HepG2 (cell line): ENCODE data around the gene MYADML2. TPM values are rescaled to one million over a fixed set of nuclear protein-coding genes. Genes with fewer than 3 reads are reported as not detected.

Experiments
- ATAC-seq: fragments of 200-7000 bp; cut with Tn5 transposase; 3 replicates; pipeline ENCODE4 v1.9.1; 2020; ENCODE audit warnings: mild to moderate bottlenecking, moderate library complexity
- BruUV-seq: library from RNA; stranded (reverse); fragments of 400-500 nt; replicated peaks from 2 replicates; lab custom pipeline; 2021; lab: Mats Ljungman, UMichigan
- CTCF ChIA-PET: fragments of 300-600 bp; formaldehyde crosslinking; extraction: SDS; loops from one replicate; lab custom pipeline; 2021; ENCODE audit warnings: low total read pairs, inconsistent platforms, low intra/inter-chr PET ratio; lab: Yijun Ruan, JAX
- POLR2A ChIA-PET: fragments of 350-600 bp; sonication (Branson Sonifier 250); formaldehyde crosslinking; loops from one replicate; lab custom pipeline; 2020; ENCODE audit warnings: antibody characterized with exemption, inconsistent platforms; lab: Yijun Ruan, JAX
- DNase-seq: peaks from one replicate; pipeline ENCODE4 v3.0.0-alpha.2; 2015; ENCODE audit warnings: low spot score
- FAIRE-seq: peaks from 3 replicates; lab custom pipeline; 2011; peaks lifted over from hg19 to GRCh38; lab: Jason Lieb, UNC
- H2AFZ ChIP-seq: one replicate; pipeline ENCODE4 v1.6.1; 2011; ENCODE audit warnings: low read length, inconsistent platforms
- H3K27ac ChIP-seq: fragments of 300-600 bp; 3 replicates; pipeline ENCODE4 v1.8.0; 2011; ENCODE audit warnings: mixed run types, mild to moderate bottlenecking, mixed read lengths, low read length, inconsistent platforms; ENCODE audit not compliant: insufficient read depth; ENCODE audit errors: extremely low read length
- H3K27me3 ChIP-seq, 2 experiments: fragments of 200-600 bp in 1 of 2; 2 replicates in 1 of 2; 3 replicates in 1 of 2; pipeline versions ENCODE4 v1.6.0 to v1.8.0; 2011; ENCODE audit warnings: low read length in 2 of 2, mild to moderate bottlenecking in 2 of 2, moderate library complexity in 2 of 2, inconsistent platforms in 1 of 2; ENCODE audit not compliant: insufficient read depth in 2 of 2, control insufficient read depth in 1 of 2
- H3K36me3 ChIP-seq, 2 experiments: fragments of 200-600 bp in 1 of 2; replicated peaks in 1 of 2; 2 replicates in 1 of 2; 3 replicates in 1 of 2; pipeline versions ENCODE4 v1.5.1 to v1.8.0; 2011; ENCODE audit warnings: low read length in 2 of 2, inconsistent platforms in 1 of 2; ENCODE audit not compliant: insufficient read depth in 2 of 2, control insufficient read depth in 1 of 2
- H3K4me1 ChIP-seq: 2 replicates; pipeline ENCODE4 v1.5.1; 2012; ENCODE audit warnings: low read length, inconsistent platforms; ENCODE audit not compliant: insufficient read depth
- H3K4me2 ChIP-seq: 2 replicates; pipeline ENCODE4 v1.6.0; 2011; ENCODE audit warnings: low read depth, low read length, inconsistent platforms
- H3K4me3 ChIP-seq, 3 experiments: fragments of 200-600 bp in 1 of 3; sonication (generic), shearing (Covaris generic) in 1 of 3; replicated peaks in 1 of 3; 2 replicates each; pipeline ENCODE4 v1.5.1; 2011 to 2016; ENCODE audit warnings: low read length in 3 of 3, inconsistent platforms in 2 of 3, low read depth in 2 of 3, mild to moderate bottlenecking in 2 of 3, control low read depth in 1 of 3, mixed read lengths in 1 of 3; ENCODE audit not compliant: insufficient read depth in 1 of 3
- H3K79me2 ChIP-seq: one replicate; pipeline ENCODE4 v1.6.1; 2011; ENCODE audit warnings: low read length, inconsistent platforms; ENCODE audit not compliant: insufficient read depth
- H3K9ac ChIP-seq: 2 replicates; pipeline ENCODE4 v1.6.0; 2011; ENCODE audit warnings: mild to moderate bottlenecking, low read depth, low read length, inconsistent platforms; ENCODE audit not compliant: insufficient read depth
- H3K9me3 ChIP-seq: 2 replicates; pipeline ENCODE4 v1.5.1; 2012; ENCODE audit warnings: mild to moderate bottlenecking, low read length
- H4K20me1 ChIP-seq: 2 replicates; pipeline ENCODE4 v1.6.0; 2011; ENCODE audit warnings: inconsistent platforms, mild to moderate bottlenecking, low read length, moderate library complexity; ENCODE audit not compliant: insufficient read depth
- ESRRA ChIP-seq: sonication (generic); formaldehyde crosslinking; IDR thresholded peaks from 2 replicates; pipeline ENCODE4 v1.5.1; 2020; ENCODE audit warnings: mild to moderate bottlenecking, low read depth, missing genetic modification reagents
- HNRNPLL ChIP-seq: fragments of 200-400 bp; formaldehyde crosslinking; IDR thresholded peaks from 2 replicates; pipeline ENCODE4 v1.6.1; 2017; ENCODE audit warnings: mild to moderate bottlenecking, low read depth, low read length; ENCODE audit not compliant: poor library complexity, severe bottlenecking
- LCORL ChIP-seq, 2 experiments: fragments of 450-650 bp in 1 of 2; sonication (generic) in 1 of 2; formaldehyde crosslinking in 1 of 2; IDR thresholded peaks; 2 replicates each; pipeline versions ENCODE4 v1.5.0 to v1.6.1; 2017 to 2020; ENCODE audit warnings: antibody characterized with exemption in 1 of 2, missing genetic modification reagents in 1 of 2
- MAZ ChIP-seq, 2 experiments: sonication (generic) in 1 of 2; formaldehyde crosslinking in 1 of 2; IDR thresholded peaks; 2 replicates each; pipeline versions ENCODE4 v1.5.0 to v1.6.1; 2012 to 2020; ENCODE audit warnings: low read depth in 2 of 2, mild to moderate bottlenecking in 2 of 2, borderline replicate concordance in 1 of 2, improper control_type of control experiment in 1 of 2, low read length in 1 of 2, missing genetic modification reagents in 1 of 2, moderate library complexity in 1 of 2
- NCOR1 ChIP-seq: fragments of 200-600 bp; sonication (generic); IDR thresholded peaks from 2 replicates; pipeline ENCODE4 v1.7.0; 2017; ENCODE audit warnings: antibody characterized with exemption, low read length, borderline replicate concordance
- PAX8 ChIP-seq: sonication (generic); formaldehyde crosslinking; IDR thresholded peaks from 2 replicates; pipeline ENCODE4 v1.8.0; 2022; ENCODE audit warnings: mild to moderate bottlenecking, missing genetic modification reagents, borderline replicate concordance
- POLR2G ChIP-seq: fragments of 200-400 bp; formaldehyde crosslinking; IDR thresholded peaks from 2 replicates; pipeline ENCODE4 v1.6.1; 2018; ENCODE audit warnings: mild to moderate bottlenecking, low read depth, low read length, moderate library complexity
- SKI ChIP-seq: fragments of 450-650 bp; IDR thresholded peaks from one replicate; pipeline ENCODE4 v1.6.1; 2018; ENCODE audit warnings: mild to moderate bottlenecking; ENCODE audit not compliant: partially characterized antibody
- ZFP90 ChIP-seq: sonication (generic); formaldehyde crosslinking; IDR thresholded peaks from 2 replicates; pipeline ENCODE4 v1.8.0; 2022; ENCODE audit warnings: missing genetic modification reagents, mild to moderate bottlenecking, inconsistent platforms, borderline replicate concordance
- ZNF326 ChIP-seq: sonication (generic); formaldehyde crosslinking; IDR thresholded peaks from 2 replicates; pipeline ENCODE4 v1.4.0; 2020; ENCODE audit warnings: missing genetic modification reagents, borderline replicate concordance
- ZNF331 ChIP-seq: sonication (generic); formaldehyde crosslinking; IDR thresholded peaks from 2 replicates; pipeline ENCODE4 v1.4.0; 2020; ENCODE audit warnings: missing genetic modification reagents
- ZNF33B ChIP-seq: sonication (generic); formaldehyde crosslinking; IDR thresholded peaks from 2 replicates; pipeline ENCODE4 v1.5.1; 2020; ENCODE audit warnings: mild to moderate bottlenecking, missing genetic modification reagents
- ZNF598 ChIP-seq: sonication (generic); formaldehyde crosslinking; IDR thresholded peaks from 2 replicates; pipeline ENCODE4 v1.5.1; 2020; ENCODE audit warnings: mild to moderate bottlenecking, missing genetic modification reagents, borderline replicate concordance
- ZNF883 ChIP-seq: sonication (generic); formaldehyde crosslinking; IDR thresholded peaks from 2 replicates; pipeline ENCODE4 v1.5.1; 2020; ENCODE audit warnings: mild to moderate bottlenecking, missing genetic modification reagents; ENCODE audit errors: not compliant biosample characterization
- ZSCAN29 ChIP-seq: sonication (generic); formaldehyde crosslinking; conservative IDR thresholded peaks from 2 replicates; pipeline ENCODE4 v1.4.0; 2020; ENCODE audit warnings: mild to moderate bottlenecking, missing genetic modification reagents
- ZSCAN9 ChIP-seq: IDR thresholded peaks from 2 replicates; pipeline ENCODE4 v1.6.1; 2016; ENCODE audit warnings: borderline replicate concordance
- WGBS: methylation state at CpG from one replicate; pipeline ENCODE4 v1.1.6; 2017; ENCODE audit warnings: low lambda C conversion rate; 5-methylcytosine and 5-hydroxymethylcytosine counted together
- in situ Hi-C: cut with HindIII; loops from 2 replicates; pipeline ENCODE4 v1.10.0; 2017; ENCODE audit warnings: low pct_unique_long_range_greater_than_20kb; ENCODE audit not compliant: extremely low pct_ligation_motif_present
- intact Hi-C: fragments of 100-400 bp; cut with micrococcal nuclease; formaldehyde crosslinking; loops from one replicate; pipeline ENCODE4 v1.10.0; 2022; ENCODE audit not compliant: unreplicated experiment
- polyA plus RNA-seq, 8 experiments: library from polyadenylated mRNA; depleted of rRNA in 3 of 8; stranded (reverse) in 7 of 8; unstranded in 1 of 8; fragments of >200 nt; fragmentation: Illumina TruSeq in 4 of 8; extraction: Trizol in 4 of 8; gene quantifications; 2 replicates each; pipeline versions ENCODE4 v1.2.1 to v1.2.3, GENCODE V29; 2011 to 2016; ENCODE audit warnings: low read depth in 4 of 8, missing spikeins in 1 of 8, mixed read lengths in 1 of 8; ENCODE audit not compliant: insufficient read depth in 1 of 8
- total RNA-seq, 5 experiments: library from RNA; depleted of rRNA; stranded (reverse); fragments of >200 nt; fragmentation: Illumina TruSeq; extraction: Trizol; gene quantifications; 2 replicates each; pipeline ENCODE4 v1.2.3, GENCODE V29; 2016; ENCODE audit warnings: low read depth in 1 of 5
- TF ChIP-seq, protein P1 (sequence below): sonication (generic); formaldehyde crosslinking; IDR thresholded peaks from 2 replicates; pipeline ENCODE4 v1.8.1; 2023; ENCODE audit warnings: mild to moderate bottlenecking, missing genetic modification reagents
- TF ChIP-seq, protein P2 (sequence below): sonication (generic); formaldehyde crosslinking; IDR thresholded peaks from 2 replicates; pipeline ENCODE4 v1.4.0; 2020; ENCODE audit warnings: mild to moderate bottlenecking, missing genetic modification reagents
- TF ChIP-seq, protein P3 (sequence below): sonication (generic); formaldehyde crosslinking; IDR thresholded peaks from 2 replicates; pipeline ENCODE4 v1.4.0; 2020; ENCODE audit warnings: missing genetic modification reagents, mild to moderate bottlenecking, borderline replicate concordance

Gene MYADML2
- total and polyA plus RNA-seq, 2 of the 13 experiments (the other 11 are each of a cell fraction or from before 2014, with no cell fraction given) = not detected

DNA sequence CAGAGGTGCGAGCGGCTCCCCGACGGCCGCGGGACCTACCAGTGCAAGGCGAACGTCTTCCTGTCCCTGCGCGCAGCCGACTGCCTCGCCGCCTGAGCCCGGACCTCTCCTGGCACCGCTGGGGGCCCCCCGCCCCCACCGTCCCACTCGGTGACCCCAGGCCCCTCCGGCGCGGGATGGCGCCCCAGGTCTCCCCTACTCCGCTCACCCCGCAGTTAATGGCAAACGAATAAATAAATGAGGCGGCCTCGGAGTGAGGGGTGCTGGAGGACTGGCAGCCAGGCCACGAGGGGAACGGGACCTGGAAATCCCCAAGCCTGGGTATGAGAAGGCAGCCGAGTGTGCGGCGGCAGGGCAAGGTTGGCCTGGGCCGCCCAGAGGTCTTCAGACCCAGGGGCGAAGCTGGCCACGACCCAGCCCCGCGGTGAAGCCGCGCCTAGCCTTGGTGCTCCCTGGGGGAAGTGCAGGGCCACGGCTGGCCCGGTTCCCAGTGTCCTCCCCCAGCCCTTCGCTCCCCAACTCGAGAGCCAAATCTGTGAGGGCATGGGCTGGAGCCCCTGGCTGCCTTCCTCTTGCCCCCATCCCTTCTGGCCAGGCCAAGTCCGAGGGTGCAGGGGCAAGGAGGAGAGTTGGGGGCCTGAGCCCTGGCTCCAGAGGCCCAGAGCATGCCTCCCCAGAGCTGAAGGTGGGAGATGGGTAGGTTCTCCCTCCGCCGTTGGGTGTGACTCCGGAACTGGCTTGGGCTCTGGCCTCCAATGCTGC is 44.2 kb downstream of the MYADML2 start:
- DNase-seq = no peak
- peak overlapping the region; percentile 38 for H3K9ac ChIP-seq
- peak overlapping the region; percentile 28 for H3K27ac ChIP-seq
- TF ChIP-seq ZSCAN9 (CRISPR knock-in tag) = no peak
- TF ChIP-seq, protein P1, sequence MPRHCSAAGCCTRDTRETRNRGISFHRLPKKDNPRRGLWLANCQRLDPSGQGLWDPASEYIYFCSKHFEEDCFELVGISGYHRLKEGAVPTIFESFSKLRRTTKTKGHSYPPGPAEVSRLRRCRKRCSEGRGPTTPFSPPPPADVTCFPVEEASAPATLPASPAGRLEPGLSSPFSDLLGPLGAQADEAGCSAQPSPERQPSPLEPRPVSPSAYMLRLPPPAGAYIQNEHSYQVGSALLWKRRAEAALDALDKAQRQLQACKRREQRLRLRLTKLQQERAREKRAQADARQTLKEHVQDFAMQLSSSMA (CRISPR knock-in tag) = peak; percentile 76; the same call in 1 of the 2 replicates
- peak; percentile 73 for TF ChIP-seq POLR2G
- no peak; the same call in 1 of the 2 replicates for TF ChIP-seq ZNF331 (CRISPR knock-in tag)
- TF ChIP-seq NCOR1 = no peak
- TF ChIP-seq LCORL (IDR thresholded peaks at IDR 0.05) = no peak
- peak; percentile 69; the same call in 1 of the 2 replicates for TF ChIP-seq LCORL (CRISPR knock-in tag; IDR thresholded peaks at IDR 0.05)
- peak; percentile 15 for TF ChIP-seq HNRNPLL
- TF ChIP-seq PAX8 (CRISPR knock-in tag) = no peak; the same call in 1 of the 2 replicates
- peak; percentile 98; the same call in 1 of the 2 replicates for TF ChIP-seq ZNF326 (CRISPR knock-in tag)
- TF ChIP-seq ZNF883 (CRISPR knock-in tag) = peak; percentile 54
- TF ChIP-seq ZFP90 = peak; percentile 76; the same call in 1 of the 2 replicates
- 0 out of 2 replicates have a peak, but pooled peaks have one; percentile 42 for TF ChIP-seq ESRRA
- TF ChIP-seq ZSCAN29 (CRISPR knock-in tag) = no peak
- TF ChIP-seq, protein P2, sequence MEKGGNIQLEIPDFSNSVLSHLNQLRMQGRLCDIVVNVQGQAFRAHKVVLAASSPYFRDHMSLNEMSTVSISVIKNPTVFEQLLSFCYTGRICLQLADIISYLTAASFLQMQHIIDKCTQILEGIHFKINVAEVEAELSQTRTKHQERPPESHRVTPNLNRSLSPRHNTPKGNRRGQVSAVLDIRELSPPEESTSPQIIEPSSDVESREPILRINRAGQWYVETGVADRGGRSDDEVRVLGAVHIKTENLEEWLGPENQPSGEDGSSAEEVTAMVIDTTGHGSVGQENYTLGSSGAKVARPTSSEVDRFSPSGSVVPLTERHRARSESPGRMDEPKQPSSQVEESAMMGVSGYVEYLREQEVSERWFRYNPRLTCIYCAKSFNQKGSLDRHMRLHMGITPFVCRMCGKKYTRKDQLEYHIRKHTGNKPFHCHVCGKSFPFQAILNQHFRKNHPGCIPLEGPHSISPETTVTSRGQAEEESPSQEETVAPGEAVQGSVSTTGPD = no peak
- TF ChIP-seq MAZ (IDR thresholded peaks at IDR 0.05; ENCODE audit: borderline replicate concordance, low read depth, low read length) = no peak
- TF ChIP-seq MAZ (CRISPR knock-in tag; IDR thresholded peaks at IDR 0.05; ENCODE audit: low read depth) = peak; percentile 42; the same call in 1 of the 2 replicates
- peak; percentile 47; the same call in 1 of the 2 replicates for TF ChIP-seq ZNF33B
- TF ChIP-seq SKI = no peak
- TF ChIP-seq, protein P3, sequence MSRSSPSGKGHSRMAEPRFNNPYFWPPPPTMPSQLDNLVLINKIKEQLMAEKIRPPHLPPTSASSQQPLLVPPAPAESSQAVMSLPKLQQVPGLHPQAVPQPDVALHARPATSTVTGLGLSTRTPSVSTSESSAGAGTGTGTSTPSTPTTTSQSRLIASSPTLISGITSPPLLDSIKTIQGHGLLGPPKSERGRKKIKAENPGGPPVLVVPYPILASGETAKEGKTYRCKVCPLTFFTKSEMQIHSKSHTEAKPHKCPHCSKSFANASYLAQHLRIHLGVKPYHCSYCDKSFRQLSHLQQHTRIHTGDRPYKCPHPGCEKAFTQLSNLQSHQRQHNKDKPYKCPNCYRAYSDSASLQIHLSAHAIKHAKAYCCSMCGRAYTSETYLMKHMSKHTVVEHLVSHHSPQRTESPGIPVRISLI = no peak
- TF ChIP-seq ZNF598 (CRISPR knock-in tag) = no peak

More for the DNA sequence above, 44.2 kb downstream of the MYADML2 start:
- H3K79me2 ChIP-seq = peaks cover 3% of the 10 kb centered on the region
- no peaks in the 10 kb centered on the region for H3K9me3 ChIP-seq
- H2AFZ ChIP-seq = no peak overlapping the region
- FAIRE-seq = no peak
- H3K4me1 ChIP-seq = peaks cover 22% of the 10 kb centered on the region
- ChIA-PET CTCF (no interaction called here), POLR2A (interaction anchor here (0.6 to 2.9 kb wide), 5 partner anchors 10 to 135 kb away, joined by 3 to 10 read pairs (median 4); partner anchors contain the start of genes ALYREF, ANAPC11, DCXR and MAFG)
- in situ Hi-C loops (no loop called here), intact Hi-C loops (no loop called here)
- peaks cover 41 to 63% of the 10 kb centered on the region in 2 experiments for H3K36me3 ChIP-seq
- peaks cover 8% of the 10 kb centered on the region; the same call in 1 of the 2 replicates for H4K20me1 ChIP-seq
- no TSS peak for BruUV-seq
- 41% methylated on average over 37 of the region's 47 CpGs for WGBS
- peak; percentile 7 for ATAC-seq
- peak overlapping the region; percentile 68 for H3K4me2 ChIP-seq
- H3K27me3 ChIP-seq = no peaks in the 10 kb centered on the region
- H3K4me3 ChIP-seq = peak overlapping the region in 2 of 3 experiments; percentile 19 to 65; a peak in 3 of 6 replicates
